NAMALWA (cell line): Measurements from ENCODE around the gene SETD1A.
"Not testable (repeated sequence)": the region's sequence is repeated elsewhere in the genome, so short reads cannot be mapped to it uniquely, and the experiment has no call there.

Experiments
- DNase-seq: peaks from one replicate; pipeline ENCODE4 v3.0.0-alpha.2; 2015; ENCODE audit warnings: low spot score

Gene SETD1A

DNA sequence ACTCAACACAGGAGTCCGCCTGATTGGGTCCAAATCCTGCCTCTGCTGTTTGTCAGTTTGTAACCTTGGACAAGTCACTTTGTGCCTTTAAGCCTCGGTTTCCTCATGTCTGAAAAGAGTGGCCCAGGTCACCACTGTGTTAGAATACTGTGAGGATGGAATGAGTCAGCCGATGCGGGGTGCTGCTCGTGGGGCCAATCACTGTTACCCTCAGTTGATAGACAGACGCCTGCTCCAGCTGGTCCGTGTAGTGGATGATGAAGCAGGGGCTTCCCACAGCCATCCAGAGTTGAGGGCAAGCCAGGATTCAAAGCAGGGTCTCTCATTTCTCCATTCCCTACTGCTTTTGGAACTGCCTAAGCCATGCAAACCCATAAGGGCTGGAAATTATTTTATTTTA, 28.4 kb upstream of the SETD1A start:
- DNase-seq = no peak

GRCh38 chr16:30930160-30930571, 27.4 kb upstream of the SETD1A start:
- DNase-seq = no peak

DNA sequence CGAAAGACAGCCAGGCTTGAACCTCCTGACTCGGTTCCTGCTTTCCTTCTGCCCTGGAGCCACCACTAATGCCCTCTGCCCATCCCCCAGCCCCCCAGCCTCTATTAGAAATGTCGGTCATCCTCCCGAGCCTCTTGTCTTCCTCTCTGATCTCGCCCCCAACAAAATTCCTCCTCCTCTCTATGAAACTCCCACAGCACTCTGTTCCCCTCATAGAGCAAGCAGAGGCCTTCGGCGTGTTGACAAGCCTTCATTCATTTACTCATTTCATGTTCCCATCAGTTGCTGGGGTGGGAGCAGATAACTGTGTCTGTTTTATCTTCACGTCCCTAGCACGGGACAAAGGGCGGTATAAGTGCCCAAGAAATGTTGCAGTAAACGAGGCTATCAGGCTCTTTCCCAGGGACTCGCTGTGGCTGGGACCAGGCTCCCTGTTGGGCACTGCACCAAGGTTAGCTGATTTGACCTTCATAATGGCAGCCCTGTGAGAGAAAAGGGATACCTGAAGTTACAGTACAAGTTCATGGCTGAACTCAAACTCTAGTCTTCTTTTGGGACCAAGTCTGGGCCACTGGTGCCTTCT, 26.4 kb upstream of the SETD1A start:
- DNase-seq = no peak

- peak; percentile 58 for DNase-seq
These were observed 22.6 kb upstream of the SETD1A start for GRCh38 chr16:30934827-30935557.

- DNase-seq = no peak
These were observed 19.9 kb upstream of the SETD1A start for GRCh38 chr16:30937692-30938091.

- not testable (repeated sequence) for DNase-seq
These were observed 18.0 kb upstream of the SETD1A start for GRCh38 chr16:30939571-30939970.

DNA sequence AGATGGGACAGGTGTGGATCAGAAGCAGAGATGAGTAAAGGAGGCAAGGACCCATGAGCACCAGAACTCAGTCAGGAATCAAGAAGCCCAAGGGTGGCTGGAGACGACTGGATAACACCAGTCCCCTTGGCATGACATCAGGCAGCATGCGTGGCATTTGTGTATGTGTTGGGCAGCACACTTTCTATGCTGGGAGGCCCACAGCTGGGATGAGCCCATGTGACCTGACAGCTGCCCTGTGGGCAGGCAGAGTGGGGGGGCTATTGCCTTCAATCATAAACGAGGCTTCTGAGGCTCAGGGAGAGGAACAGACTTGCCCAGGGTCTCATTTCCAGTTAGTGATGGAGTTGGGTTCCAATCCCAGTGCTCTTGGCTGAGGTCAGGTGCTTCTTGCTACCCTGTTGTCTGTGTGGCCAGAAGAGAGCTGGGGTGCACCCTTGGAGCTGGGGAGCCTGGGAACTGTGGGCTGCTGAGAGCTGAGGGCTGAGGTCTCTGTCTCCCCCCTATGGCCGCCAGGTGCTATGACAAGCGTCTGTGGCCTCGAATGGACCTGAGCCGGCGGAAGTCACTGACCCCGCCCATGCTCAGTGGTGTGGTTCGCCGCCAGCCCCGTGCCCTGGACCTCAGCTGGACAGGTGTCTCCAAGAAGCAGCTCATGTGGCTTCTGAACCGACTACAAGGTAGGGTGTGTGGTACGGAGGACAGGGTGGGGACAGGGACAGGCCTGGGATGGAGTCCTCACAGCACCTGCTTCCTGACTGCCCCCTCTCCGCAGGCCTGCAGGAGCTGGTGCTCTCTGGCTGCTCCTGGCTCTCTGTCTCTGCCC, 15.7 kb upstream of the SETD1A start:
- peak; percentile 81 for DNase-seq

DNA sequence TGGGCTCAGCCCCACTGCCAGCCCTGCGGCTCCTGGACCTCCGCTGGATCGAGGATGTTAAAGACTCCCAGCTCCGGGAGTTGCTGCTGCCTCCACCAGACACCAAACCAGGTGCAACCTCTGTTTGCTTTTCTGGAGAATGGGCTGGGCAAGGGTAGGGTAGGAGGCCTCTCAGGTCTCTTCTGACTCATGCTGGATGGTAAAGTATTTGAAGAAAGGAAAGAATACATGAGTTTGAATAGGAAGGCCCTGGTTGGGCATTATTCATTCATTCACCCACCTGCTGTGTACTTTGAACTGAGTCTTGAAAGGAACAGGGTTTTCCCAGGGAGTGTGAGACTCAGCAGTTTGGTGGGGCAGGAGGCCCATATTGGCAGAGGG, 15.1 kb upstream of the SETD1A start:
- no peak for DNase-seq

DNA sequence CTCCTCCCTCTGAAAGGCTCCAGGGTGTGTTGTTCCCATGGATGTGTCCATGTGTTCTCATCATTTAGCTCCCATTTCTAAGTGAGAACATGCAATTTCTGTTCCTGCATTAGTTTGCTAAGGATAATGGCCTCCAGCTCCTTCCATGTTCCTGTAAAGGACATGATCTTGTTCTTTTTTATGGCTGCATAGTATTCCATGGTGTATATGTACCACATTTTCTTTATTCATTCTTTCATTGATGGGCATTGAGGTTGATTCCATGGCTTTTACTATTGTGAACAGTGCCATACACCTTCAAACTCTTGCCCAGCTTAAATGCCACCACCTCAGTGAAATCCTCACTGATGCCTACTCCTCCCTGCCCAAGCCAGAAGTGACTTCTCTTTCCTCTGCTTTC, 13.2 kb upstream of the SETD1A start:
- no peak for DNase-seq

DNA sequence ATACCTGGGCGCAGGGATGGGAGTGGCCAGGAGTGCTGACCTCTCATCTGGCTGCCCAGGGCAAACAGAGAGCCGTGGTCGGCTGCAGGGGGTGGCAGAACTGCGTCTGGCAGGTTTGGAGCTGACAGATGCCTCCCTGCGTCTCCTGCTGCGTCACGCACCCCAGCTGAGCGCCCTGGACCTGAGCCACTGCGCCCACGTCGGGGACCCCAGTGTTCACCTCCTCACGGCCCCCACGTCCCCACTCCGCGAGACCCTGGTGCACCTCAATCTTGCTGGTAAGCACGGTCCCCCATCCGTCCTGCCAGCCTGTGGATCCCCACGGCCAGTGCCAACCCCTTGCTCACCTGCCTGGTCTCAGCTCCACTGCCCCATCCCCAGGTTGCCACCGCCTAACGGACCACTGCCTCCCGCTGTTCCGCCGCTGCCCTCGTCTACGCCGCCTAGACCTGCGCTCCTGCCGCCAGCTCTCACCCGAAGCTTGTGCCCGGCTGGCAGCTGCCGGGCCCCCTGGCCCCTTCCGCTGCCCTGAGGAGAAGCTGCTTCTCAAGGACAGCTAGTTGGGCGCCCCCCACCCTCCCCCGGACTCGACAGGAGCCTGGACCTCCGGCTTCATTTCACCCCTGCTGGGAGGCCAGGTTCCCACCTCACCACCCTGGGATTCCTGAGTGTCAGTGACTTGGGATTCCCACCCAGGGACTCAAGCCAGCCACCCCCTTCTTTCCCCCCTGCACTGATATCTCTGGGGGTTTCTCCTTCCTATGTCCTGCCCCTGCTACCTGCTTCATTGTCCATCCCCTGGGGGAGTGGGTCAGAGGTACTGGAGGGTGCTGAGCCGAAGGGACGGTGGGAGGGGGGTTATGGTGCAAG, 10.6 kb upstream of the SETD1A start:
- no peak for DNase-seq

GRCh38 chr16:30947541-30947858, 10.1 kb upstream of the SETD1A start:
- DNase-seq = no peak

DNA sequence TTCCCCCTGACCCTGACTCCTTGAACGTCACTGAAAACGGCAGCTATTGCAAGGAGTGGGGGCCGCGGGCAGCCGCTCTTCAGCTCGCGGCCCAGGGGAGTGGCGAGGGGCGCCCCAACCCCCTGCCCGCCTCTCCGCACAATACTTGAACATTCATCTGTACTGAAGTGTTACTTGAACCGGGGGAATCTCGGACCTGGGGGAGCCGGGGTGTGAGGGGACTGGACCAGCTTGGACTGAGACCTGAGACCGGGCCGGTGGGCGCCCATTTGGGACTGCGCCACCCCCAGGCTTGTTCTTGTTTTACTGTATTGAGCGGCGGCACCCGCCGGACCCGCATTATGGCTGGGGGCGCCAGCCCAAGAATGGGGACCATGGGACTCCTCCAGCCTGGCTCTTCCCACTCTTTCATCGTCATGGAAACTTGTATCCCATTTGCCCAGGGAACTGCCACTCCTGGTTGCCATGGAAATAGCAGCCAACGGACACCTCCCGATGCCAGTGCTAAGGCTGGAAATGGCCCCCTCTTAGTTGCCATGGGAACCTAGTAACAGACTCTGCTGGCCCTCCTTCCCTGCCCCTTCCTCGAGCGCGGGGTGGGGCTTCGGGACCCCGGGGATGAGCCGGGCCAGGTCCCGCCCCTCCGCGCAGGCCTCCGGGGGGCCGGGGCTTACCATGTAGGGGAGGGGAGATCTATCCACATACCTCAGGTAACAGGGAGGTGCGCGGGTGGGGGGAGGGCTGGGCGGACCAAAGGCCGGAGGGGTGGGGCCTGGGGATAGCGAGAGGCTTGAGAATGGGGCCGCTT, 9.5 kb upstream of the SETD1A start:
- DNase-seq = peak; percentile 19

- peak; percentile 71 for DNase-seq
These were observed 8.6 kb upstream of the SETD1A start, which contains the start of gene ORAI3 for GRCh38 chr16:30948667-30949649. ORAI3 (plus strand) TSS chr16:30949068; CDS start chr16:30949290, 222 bp downstream.

DNA sequence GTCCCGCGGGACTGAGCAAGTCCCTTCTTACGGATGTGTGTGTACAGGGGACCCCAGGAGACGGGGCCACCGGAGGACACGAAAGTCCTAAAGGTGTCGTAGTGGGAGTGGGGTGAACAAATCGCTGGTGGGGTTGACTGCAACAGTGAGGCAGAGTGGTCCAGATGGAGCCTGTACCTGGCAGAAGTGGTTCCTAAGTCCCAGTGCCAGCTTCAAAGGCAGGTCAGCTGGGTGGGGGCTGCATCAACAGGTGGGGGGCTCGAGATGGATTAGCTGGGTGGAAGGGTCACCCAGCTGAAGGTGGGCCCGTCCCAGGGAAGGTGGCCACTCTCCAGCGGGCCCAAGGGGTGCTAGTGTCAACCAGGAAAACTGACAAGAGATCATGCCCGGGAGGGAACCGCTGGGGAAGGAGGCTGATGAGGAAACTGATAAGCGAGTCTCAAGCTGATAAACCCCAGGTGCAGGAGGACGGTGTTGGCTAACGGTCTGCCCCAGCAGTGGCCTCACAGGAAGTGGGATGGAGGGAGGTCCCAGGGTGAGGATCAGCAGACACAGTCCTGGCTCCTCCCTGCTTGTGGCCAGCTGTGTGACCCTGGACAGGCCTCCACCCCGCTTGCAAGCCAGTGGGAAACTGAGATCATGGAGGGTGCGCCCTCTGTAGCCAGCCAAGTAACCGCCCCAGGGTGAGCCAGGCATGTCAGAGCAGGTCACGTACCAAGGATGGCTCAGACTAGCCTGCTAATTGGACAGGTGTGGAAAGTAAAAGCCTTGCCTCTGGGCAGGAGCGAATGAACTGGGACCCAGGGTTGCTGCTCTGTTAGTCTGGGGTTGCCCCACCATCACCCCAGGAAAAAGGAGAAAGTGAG, 7.7 kb upstream of the SETD1A start:
- DNase-seq = peak; percentile 58

DNA sequence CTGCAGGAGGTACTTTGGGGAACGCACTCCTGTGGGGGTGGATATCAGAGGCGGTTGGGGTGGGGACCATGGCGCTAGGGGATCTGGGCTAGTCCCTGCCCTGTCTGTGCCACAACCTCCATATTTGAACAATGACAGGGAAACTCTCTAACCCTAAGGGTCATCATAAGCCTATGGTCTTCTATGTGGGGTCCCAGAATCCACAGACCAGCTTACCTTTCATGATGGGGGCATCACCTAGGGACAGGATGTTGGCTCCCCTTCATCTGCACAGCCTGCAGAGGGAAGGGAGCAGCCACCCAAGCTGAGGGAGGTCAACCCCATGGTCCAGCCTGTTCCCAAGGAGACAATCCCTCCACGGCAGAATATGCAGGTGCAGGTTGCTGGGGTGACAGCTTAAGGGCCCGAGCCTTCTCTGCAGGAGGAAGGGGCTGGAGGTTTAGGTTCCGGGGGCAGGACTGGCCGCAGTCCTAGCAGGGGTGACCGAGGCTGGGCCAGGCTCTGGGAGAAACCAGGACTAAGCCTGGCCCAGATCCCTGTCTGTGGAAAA, 7.0 kb upstream of the SETD1A start:
- DNase-seq = no peak

- no peak for DNase-seq
These were observed 6.4 kb upstream of the SETD1A start for GRCh38 chr16:30951193-30951592.

- DNase-seq = no peak
These were observed 5.8 kb upstream of the SETD1A start for GRCh38 chr16:30951750-30952149.

GRCh38 chr16:30953111-30953510, 4.4 kb upstream of the SETD1A start:
- DNase-seq = no peak
